Liver (tissue), 3 donors: Measurements from ENCODE around the gene MINK1.

Experiments
- CTCF ChIP-seq: fragments of 150-350 bp; IDR thresholded peaks from 2 replicates; pipeline ENCODE4 v1.5.1; 2017; ENCODE audit warnings: improper control_type of control experiment, low read depth, low read length; ENCODE audit not compliant: missing input control
- EGR1 ChIP-seq, 2 donors: IDR thresholded peaks; 2 replicates each; pipeline ENCODE4 v1.6.1; 2016 to 2018; ENCODE audit warnings: antibody characterized with exemption in 2 of 2, low read depth in 2 of 2
- NR2F2 ChIP-seq: IDR thresholded peaks from 2 replicates; pipeline ENCODE4 v1.6.1; 2016; ENCODE audit warnings: antibody characterized with exemption
- SP1 ChIP-seq: IDR thresholded peaks from 2 replicates; pipeline ENCODE4 v1.6.1; 2018; ENCODE audit warnings: antibody characterized with exemption, mild to moderate bottlenecking
- TF ChIP-seq, protein P1 (sequence below): IDR thresholded peaks from 2 replicates; pipeline ENCODE4 v1.6.1; 2016; ENCODE audit warnings: antibody characterized with exemption, mild to moderate bottlenecking
- TF ChIP-seq, protein P2 (sequence below): IDR thresholded peaks from 2 replicates; pipeline ENCODE4 v1.6.1; 2016; ENCODE audit warnings: antibody characterized with exemption
- donor health status: healthy.
- donor health status: healthy.

- TF ChIP-seq CTCF (peak; percentile 98), EGR1 (IDR thresholded peaks at IDR 0.05; ENCODE audit: low read depth in 2 of 2) (no peak), NR2F2 (peak; percentile 80), SP1 (peak; percentile 75)
- TF ChIP-seq, protein P1, sequence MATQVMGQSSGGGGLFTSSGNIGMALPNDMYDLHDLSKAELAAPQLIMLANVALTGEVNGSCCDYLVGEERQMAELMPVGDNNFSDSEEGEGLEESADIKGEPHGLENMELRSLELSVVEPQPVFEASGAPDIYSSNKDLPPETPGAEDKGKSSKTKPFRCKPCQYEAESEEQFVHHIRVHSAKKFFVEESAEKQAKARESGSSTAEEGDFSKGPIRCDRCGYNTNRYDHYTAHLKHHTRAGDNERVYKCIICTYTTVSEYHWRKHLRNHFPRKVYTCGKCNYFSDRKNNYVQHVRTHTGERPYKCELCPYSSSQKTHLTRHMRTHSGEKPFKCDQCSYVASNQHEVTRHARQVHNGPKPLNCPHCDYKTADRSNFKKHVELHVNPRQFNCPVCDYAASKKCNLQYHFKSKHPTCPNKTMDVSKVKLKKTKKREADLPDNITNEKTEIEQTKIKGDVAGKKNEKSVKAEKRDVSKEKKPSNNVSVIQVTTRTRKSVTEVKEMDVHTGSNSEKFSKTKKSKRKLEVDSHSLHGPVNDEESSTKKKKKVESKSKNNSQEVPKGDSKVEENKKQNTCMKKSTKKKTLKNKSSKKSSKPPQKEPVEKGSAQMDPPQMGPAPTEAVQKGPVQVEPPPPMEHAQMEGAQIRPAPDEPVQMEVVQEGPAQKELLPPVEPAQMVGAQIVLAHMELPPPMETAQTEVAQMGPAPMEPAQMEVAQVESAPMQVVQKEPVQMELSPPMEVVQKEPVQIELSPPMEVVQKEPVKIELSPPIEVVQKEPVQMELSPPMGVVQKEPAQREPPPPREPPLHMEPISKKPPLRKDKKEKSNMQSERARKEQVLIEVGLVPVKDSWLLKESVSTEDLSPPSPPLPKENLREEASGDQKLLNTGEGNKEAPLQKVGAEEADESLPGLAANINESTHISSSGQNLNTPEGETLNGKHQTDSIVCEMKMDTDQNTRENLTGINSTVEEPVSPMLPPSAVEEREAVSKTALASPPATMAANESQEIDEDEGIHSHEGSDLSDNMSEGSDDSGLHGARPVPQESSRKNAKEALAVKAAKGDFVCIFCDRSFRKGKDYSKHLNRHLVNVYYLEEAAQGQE: peak; percentile 65
- TF ChIP-seq, protein P2, sequence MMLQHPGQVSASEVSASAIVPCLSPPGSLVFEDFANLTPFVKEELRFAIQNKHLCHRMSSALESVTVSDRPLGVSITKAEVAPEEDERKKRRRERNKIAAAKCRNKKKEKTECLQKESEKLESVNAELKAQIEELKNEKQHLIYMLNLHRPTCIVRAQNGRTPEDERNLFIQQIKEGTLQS: no peak
These were observed 75.8 kb downstream of the MINK1 start for GRCh38 chr17:4908711-4909496.
